NCI-H2107 treated with DMSO at 0.1 percent for 48 hours (cell line): ENCODE data around the gene CALHM4.

Experiments used
- DNase-seq: peaks from one replicate; lab custom pipeline; 2025; ENCODE audit not compliant: unreplicated experiment; lab: John Stamatoyannopoulos, UW

Gene CALHM4

DNA sequence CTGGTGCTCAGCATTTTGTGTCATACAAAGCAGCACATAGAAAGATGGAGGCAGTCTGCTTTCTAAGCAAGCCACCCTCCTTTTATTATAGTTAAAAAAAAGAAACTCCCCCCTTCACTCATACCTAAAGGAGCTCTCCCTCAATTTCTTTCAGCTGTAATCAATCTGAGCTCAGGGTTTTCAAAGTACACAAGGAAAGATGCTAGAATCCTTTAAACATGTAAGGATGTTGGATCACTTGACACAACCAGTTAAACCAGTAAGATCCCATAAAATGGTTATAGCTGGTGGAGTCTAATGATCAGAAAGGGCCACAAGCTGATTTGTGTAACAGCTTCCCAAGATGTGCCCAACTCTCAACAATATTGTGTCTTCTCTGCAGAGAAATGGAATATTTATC is at the start of gene CALHM4:
CALHM4 (plus strand) TSS at position 301 of the 400 bp plus-strand sequence; CDS start at position 344, 43 bp downstream.
- no peak for DNase-seq

- DNase-seq, result no peak
These were observed 46.2 kb upstream of the CALHM4 start for GRCh38 chr6:116507324-116507723.

- no peak for DNase-seq
These were observed 45.0 kb upstream of the CALHM4 start for GRCh38 chr6:116508527-116508926.

- DNase-seq, result peak; percentile 18
These were observed 42.0 kb upstream of the CALHM4 start, which contains the start of gene CALHM5 for GRCh38 chr6:116511424-116512110. CALHM5 (plus strand) TSS chr6:116511639; CDS start chr6:116511697, 58 bp downstream.

DNA sequence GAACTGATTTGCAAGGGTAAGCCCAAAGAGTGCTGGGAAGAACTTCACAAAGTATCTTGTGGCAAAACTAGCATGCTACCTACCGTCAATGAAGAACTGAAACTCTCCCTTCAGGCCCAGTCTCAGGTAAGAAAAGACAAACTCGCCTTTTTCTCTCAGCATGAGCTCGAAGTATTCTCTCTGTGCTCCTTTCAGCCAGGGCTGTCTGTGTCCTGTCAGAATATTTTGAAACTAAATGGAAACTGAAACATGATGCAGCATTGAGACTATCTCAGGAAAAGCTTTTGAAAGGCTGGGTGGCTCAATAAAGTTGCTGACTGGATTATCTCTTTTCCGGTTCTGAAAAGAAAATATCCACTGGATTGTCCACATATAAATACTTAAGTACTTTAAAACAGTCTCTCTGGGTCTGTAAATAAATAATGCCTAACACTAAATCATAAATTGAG is 41.4 kb upstream of the CALHM4 start:
- DNase-seq, result no peak

DNA sequence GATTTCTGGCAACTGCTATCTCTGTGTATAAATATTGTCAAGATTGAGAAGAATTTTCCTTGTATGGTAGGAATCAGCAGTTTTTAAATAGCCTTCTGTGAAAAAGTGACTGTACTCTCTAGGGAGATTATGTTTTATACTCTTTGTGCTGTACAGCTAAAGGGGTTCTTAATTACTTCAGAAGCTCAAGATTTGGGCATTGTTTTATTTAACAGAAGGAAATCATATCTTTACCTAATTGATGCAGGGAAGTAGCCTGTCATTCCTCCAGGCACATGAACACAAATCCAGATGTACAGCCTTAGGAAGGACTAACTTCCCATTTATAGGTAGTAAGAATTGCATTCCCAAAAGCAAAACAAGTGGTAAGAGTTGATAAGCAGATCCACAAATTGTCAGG is 40.8 kb upstream of the CALHM4 start:
- DNase-seq, result no peak

GRCh38 chr6:116513224-116513875 is 40.2 kb upstream of the CALHM4 start:
- DNase-seq, result no peak

DNA sequence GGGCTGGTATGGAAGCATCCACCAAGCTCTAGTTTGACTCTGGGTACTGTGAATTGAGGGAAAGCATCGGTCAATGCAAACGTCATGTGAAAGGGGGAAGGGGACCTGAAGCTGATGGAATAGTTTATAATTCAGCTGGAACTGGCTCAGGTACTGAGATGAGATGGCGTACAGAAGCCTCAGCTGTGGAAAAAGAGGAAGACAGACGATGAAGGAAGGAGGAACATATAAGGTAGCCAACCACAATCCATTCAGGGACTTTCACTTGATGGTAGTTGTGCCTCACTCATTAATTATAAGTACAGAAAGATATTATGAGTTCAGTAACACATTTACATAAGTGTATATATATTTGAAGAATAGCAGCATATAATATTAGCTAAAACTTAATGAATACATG is 39.4 kb upstream of the CALHM4 start:
- DNase-seq, result no peak

GRCh38 chr6:116515141-116515540 is 38.4 kb upstream of the CALHM4 start:
- no peak for DNase-seq

GRCh38 chr6:116518621-116519368 is 34.8 kb upstream of the CALHM4 start:
- no peak for DNase-seq

DNA sequence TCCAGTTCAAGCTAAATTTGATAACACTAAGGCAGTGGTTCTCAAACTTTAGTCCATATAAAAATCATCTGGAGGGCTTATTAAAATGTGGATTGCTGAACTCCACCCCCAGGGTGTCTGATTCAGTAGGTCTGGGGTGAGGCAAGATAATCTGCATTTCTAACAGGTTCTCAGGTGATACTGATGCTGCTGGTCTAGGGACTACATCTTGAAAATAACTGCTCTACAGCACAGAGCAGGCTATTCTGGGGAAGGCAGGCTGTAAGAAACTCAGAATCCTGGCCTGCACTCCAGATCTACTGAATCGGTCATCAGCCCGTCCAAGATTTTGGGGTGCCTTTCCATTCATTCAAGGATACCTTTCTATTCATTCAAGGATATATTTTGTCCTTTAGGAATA is 30.7 kb upstream of the CALHM4 start:
- DNase-seq, result no peak

GRCh38 chr6:116524236-116524635 is 29.3 kb upstream of the CALHM4 start:
- DNase-seq, result no peak

DNA sequence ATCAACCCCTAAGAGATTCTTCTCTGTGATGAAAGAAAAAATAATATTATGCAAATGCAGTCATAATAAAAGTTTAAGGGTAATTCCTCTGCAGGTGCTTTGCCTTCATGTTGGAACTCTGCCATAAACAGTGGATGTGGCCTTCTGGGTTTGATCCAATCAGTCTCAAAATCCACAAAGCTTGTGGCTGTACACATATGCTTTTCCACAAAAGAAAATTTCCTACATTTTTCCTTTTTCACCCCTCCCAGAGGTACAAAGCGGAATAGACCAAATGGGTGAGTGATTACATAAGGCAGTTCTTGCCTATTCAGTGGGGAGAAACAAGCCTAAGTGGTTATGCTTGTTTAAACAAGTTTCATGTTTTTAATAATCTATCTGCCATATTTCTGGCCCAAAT is 25.4 kb upstream of the CALHM4 start:
- no peak for DNase-seq

DNA sequence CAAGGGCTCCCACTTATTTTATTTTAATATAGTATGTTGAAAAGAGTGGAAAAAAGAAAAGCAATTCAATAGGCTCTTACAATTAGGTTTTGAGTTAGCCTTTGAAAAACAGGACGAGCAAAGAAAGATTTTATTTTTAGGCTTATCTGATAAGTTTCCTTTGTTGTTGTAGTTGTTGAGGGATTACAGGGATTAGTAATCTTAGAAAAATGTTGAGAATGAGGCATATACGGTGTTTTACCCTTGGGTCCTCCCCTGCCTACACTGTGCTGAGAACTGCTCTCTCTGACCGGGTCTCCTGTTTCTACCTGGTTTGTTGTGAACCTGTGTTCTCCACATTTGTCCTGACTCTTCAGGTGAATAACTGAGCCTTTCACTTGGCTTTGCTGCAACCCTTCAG is 24.8 kb upstream of the CALHM4 start:
- DNase-seq, result no peak

DNA sequence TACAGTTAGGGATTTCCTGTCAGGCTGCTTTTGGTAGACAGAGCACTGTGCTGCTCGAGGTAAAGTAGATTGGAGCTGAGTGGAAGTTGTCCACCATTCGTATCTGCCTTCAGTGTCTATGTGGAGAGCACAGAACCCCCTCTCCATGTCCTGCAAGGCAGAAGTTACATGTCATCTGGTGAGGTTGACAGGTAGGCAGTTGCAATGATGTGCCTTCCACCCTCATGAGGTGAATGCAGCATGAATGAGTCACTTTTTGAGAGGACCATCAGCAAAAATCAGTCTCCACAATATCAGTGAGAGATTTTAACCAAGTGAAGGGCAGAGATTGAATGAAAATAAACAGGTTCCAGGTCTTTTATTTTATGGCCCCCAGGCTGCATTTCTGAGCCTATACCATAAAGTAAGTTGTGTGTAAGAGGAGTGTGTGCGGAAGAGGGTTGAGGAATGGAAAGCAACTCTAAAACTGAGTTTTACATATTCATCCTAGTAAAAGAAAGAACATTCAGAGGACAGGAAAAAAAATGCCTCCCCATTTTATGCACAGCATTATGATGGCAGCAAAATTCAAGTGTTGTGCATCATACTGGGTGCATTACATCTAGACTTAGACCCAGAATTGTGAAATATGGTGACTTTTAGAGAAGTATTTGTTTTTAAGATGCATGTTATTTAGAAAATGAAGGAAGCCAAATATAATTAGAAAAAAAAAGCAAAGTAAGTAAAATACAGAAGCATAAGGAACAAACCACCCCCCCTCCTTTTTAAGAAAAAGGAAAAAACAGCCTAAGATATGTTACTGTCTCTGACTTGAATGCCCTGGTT is 23.9 kb upstream of the CALHM4 start:
- no peak for DNase-seq

GRCh38 chr6:116530436-116530835 is 23.1 kb upstream of the CALHM4 start:
- DNase-seq, result peak; percentile 87

- DNase-seq, result peak; percentile 39
These were observed 21.6 kb upstream of the CALHM4 start for GRCh38 chr6:116531675-116532570.

DNA sequence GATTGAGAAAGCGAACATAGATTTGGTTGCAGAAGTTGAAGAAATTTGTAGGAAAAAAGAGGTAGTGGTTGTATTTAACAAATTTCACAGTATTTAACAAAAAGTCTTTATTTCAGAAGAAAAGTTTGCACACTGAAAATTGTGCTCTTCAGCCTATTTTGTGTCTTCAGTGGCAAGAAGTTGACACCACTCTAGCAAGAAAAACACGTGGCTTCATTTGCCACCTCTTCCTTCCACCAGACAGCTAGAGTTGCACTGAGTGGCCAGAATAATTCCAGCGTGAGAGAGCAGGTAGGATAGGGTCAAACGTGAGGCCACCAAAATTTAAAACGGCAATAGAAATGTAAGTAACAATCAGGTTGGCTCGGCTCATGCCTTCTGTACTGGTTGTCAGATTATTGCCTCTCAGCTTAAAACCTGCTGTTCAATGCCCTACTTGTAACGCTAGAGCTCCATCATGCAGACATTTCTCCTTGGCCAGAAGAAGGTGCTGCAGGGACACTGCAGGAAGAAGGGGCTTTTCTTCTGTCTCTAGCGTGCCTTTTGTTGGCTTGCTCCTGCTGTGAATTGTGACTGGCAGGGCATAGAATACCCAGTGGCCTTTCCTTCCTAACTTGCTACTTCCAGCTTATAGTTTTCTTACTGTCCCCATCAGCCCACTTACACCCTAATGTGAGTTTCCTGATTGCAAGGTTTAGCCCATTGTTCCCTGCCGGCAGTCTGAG is 20.2 kb upstream of the CALHM4 start:
- no peak for DNase-seq

- DNase-seq, result no peak
These were observed 18.4 kb upstream of the CALHM4 start for GRCh38 chr6:116535109-116535508.
